HepG2 (cell line): ENCODE measurements around the gene ZNF213. TPM values are rescaled to one million over a fixed set of nuclear protein-coding genes. Genes with fewer than 3 reads are reported as not detected.

Experiments
- AGO2 ChIP-seq: fragments of 200-400 bp; formaldehyde crosslinking; optimal IDR thresholded peaks from 2 replicates; pipeline ENCODE3; 2017; ENCODE audit warnings: mild to moderate bottlenecking, low read depth, low read length, moderate library complexity
- FOSL2 ChIP-seq: sonication (generic); formaldehyde crosslinking; IDR thresholded peaks from 2 replicates; pipeline ENCODE4 v1.4.0; 2020; ENCODE audit warnings: missing genetic modification reagents
- NR2F6 ChIP-seq, 2 experiments: IDR thresholded peaks; 2 replicates each; pipeline ENCODE4 v1.6.1; 2016; ENCODE audit warnings: antibody characterized with exemption in 1 of 2, mild to moderate bottlenecking in 1 of 2
- PATZ1 ChIP-seq: sonication (generic); formaldehyde crosslinking; IDR thresholded peaks from 2 replicates; pipeline ENCODE4 v1.4.0; 2020; ENCODE audit warnings: missing genetic modification reagents
- SMARCC2 ChIP-seq: fragments of 450-650 bp; IDR thresholded peaks from 2 replicates; pipeline ENCODE4 v1.6.1; 2017; ENCODE audit warnings: antibody characterized with exemption, mild to moderate bottlenecking
- SPEN ChIP-seq: sonication (generic); formaldehyde crosslinking; IDR thresholded peaks from 2 replicates; pipeline ENCODE4 v1.5.1; 2020; ENCODE audit warnings: low read depth, mild to moderate bottlenecking, missing genetic modification reagents
- TCF7 ChIP-seq: sonication (generic); IDR thresholded peaks from 2 replicates; pipeline ENCODE4 v1.6.1; 2016; ENCODE audit warnings: antibody characterized with exemption, low read depth
- ZNF143 ChIP-seq: sonication (generic); formaldehyde crosslinking; IDR thresholded peaks from 2 replicates; pipeline ENCODE4 v1.4.0; 2020; ENCODE audit warnings: missing genetic modification reagents
- ZNF17 ChIP-seq: sonication (generic); formaldehyde crosslinking; IDR thresholded peaks from 2 replicates; pipeline ENCODE4 v1.5.0; 2020; ENCODE audit warnings: mild to moderate bottlenecking, missing genetic modification reagents
- ZNF251 ChIP-seq: sonication (generic); formaldehyde crosslinking; IDR thresholded peaks from 2 replicates; pipeline ENCODE4 v1.9.0; 2021; ENCODE audit warnings: mild to moderate bottlenecking, missing genetic modification reagents
- ZNF292 ChIP-seq: sonication (generic); formaldehyde crosslinking; IDR thresholded peaks from 2 replicates; pipeline ENCODE4 v1.8.1; 2022; ENCODE audit warnings: mild to moderate bottlenecking, low read depth, missing genetic modification reagents, borderline replicate concordance
- ZNF446 ChIP-seq: sonication (generic); formaldehyde crosslinking; IDR thresholded peaks from 2 replicates; pipeline ENCODE4 v1.5.0; 2020; ENCODE audit warnings: mild to moderate bottlenecking, missing genetic modification reagents
- ZNF496 ChIP-seq: sonication (generic); formaldehyde crosslinking; IDR thresholded peaks from 2 replicates; pipeline ENCODE4 v1.8.1; 2023; ENCODE audit warnings: mild to moderate bottlenecking, moderate library complexity, missing genetic modification reagents; ENCODE audit not compliant: insufficient replicate concordance
- ZNF580 ChIP-seq: IDR thresholded peaks from 2 replicates; pipeline ENCODE4 v1.6.1; 2016; ENCODE audit warnings: low read depth, borderline replicate concordance
- ZNF609 ChIP-seq: sonication (generic); formaldehyde crosslinking; IDR thresholded peaks from 2 replicates; pipeline ENCODE4 v1.4.0; 2020; ENCODE audit warnings: mild to moderate bottlenecking, missing genetic modification reagents, borderline replicate concordance
- ZNF710 ChIP-seq: sonication (generic); formaldehyde crosslinking; IDR thresholded peaks from 2 replicates; pipeline ENCODE4 v1.5.0; 2020; ENCODE audit warnings: mild to moderate bottlenecking, missing genetic modification reagents, borderline replicate concordance
- ZSCAN31 ChIP-seq: sonication (generic); formaldehyde crosslinking; IDR thresholded peaks from 2 replicates; pipeline ENCODE4 v1.5.0; 2020; ENCODE audit warnings: low read depth, mild to moderate bottlenecking, missing genetic modification reagents
- polyA plus RNA-seq, 8 experiments: library from polyadenylated mRNA; depleted of rRNA in 3 of 8; stranded (reverse) in 7 of 8; unstranded in 1 of 8; fragments of >200 nt; fragmentation: Illumina TruSeq in 4 of 8; extraction: Trizol in 4 of 8; gene quantifications; 2 replicates each; pipeline versions ENCODE4 v1.2.1 to v1.2.3, GENCODE V29; 2011 to 2016; ENCODE audit warnings: low read depth in 4 of 8, missing spikeins in 1 of 8, mixed read lengths in 1 of 8; ENCODE audit not compliant: insufficient read depth in 1 of 8
- total RNA-seq, 5 experiments: library from RNA; depleted of rRNA; stranded (reverse); fragments of >200 nt; fragmentation: Illumina TruSeq; extraction: Trizol; gene quantifications; 2 replicates each; pipeline ENCODE4 v1.2.3, GENCODE V29; 2016; ENCODE audit warnings: low read depth in 1 of 5

Gene ZNF213
- total and polyA plus RNA-seq, 2 of the 13 experiments (the other 11 are each of a cell fraction or from before 2014, with no cell fraction given): 0.59 to 0.97 TPM

GRCh38 chr16:3143598-3144320 lies 8.9 kb downstream of the ZNF213 start (continued):
- TF ChIP-seq ZNF609 (CRISPR knock-in tag): peak; percentile 10; the same call in 1 of the 2 replicates
- TF ChIP-seq FOSL2 (CRISPR knock-in tag): no peak
- TF ChIP-seq ZSCAN31 (CRISPR knock-in tag): 0 out of 2 replicates have a peak, but pooled peaks have one; percentile 13
- no peak for TF ChIP-seq ZNF143 (CRISPR knock-in tag)
- no peak for TF ChIP-seq ZNF496
- peak; percentile 66 for TF ChIP-seq PATZ1 (CRISPR knock-in tag)
- no peak for TF ChIP-seq SMARCC2
- 0 out of 2 replicates have a peak, but pooled peaks have one; percentile 16 for TF ChIP-seq ZNF710 (CRISPR knock-in tag)
- TF ChIP-seq ZNF251 (CRISPR knock-in tag): no peak
- TF ChIP-seq SPEN (CRISPR knock-in tag): peak; percentile 75
- TF ChIP-seq ZNF17 (CRISPR knock-in tag): no peak
- TF ChIP-seq TCF7: no peak
- peak; percentile 60 for TF ChIP-seq NR2F6 (IDR thresholded peaks at IDR 0.05)
- TF ChIP-seq NR2F6 (CRISPR knock-in tag; IDR thresholded peaks at IDR 0.05): peak; percentile 22; the same call in 1 of the 2 replicates
- peak; percentile 20 for TF ChIP-seq AGO2
- 0 out of 2 replicates have a peak, but pooled peaks have one; percentile 51 for TF ChIP-seq ZNF292
- TF ChIP-seq ZNF446 (CRISPR knock-in tag): no peak
- 0 out of 2 replicates have a peak, but pooled peaks have one; percentile 31 for TF ChIP-seq ZNF580
